Left ventricle myocardium inferior (tissue), 1 donor: ENCODE data around the gene ANKRD53. TPM values are rescaled to one million over a fixed set of nuclear protein-coding genes. Genes with fewer than 3 reads are reported as not detected.

Experiments
- DNase-seq: peaks from one replicate; pipeline ENCODE4 v3.0.0-alpha.2; 2020
- H3K27ac ChIP-seq: fragments of 200-600 bp; replicated peaks from 2 replicates; pipeline ENCODE4 v1.8.0; 2021
- H3K27me3 ChIP-seq: fragments of 200-600 bp; 2 replicates; pipeline ENCODE4 v1.8.0; 2021; ENCODE audit warnings: low read depth
- H3K36me3 ChIP-seq: fragments of 200-600 bp; 2 replicates; pipeline ENCODE4 v1.8.0; 2021
- H3K4me1 ChIP-seq: fragments of 200-600 bp; 2 replicates; pipeline ENCODE4 v1.8.0; 2021
- H3K4me3 ChIP-seq: fragments of 200-600 bp; 2 replicates; pipeline ENCODE4 v1.8.0; 2021; ENCODE audit warnings: mild to moderate bottlenecking, moderate library complexity
- H3K9me3 ChIP-seq: fragments of 200-600 bp; replicated peaks from 2 replicates; pipeline ENCODE4 v1.8.0; 2021
- intact Hi-C: fragments of 100-400 bp; cut with micrococcal nuclease; formaldehyde crosslinking; loops from one replicate; pipeline ENCODE4 v1.11.0; 2022
- total RNA-seq: library from RNA; stranded (reverse); fragmentation: NEBNext Ultra II Directional; extraction: Animal tissue kit (Norgen Biotek cat#: 25700); gene quantifications from one replicate; pipeline ENCODE4 v1.2.1, GENCODE V29; 2021
- TF ChIP-seq, protein P1 (sequence below): fragments of 200-600 bp; IDR thresholded peaks from 2 replicates; pipeline ENCODE4 v1.8.0; 2021; ENCODE audit warnings: antibody characterized with exemption, mild to moderate bottlenecking, borderline replicate concordance
- donor health status: DM: no; HTN: yes; CAD: no; lungs with severe emphysema.

Gene ANKRD53
- total RNA-seq, 1 donor from 2014 or later: 0.33 TPM

DNA sequence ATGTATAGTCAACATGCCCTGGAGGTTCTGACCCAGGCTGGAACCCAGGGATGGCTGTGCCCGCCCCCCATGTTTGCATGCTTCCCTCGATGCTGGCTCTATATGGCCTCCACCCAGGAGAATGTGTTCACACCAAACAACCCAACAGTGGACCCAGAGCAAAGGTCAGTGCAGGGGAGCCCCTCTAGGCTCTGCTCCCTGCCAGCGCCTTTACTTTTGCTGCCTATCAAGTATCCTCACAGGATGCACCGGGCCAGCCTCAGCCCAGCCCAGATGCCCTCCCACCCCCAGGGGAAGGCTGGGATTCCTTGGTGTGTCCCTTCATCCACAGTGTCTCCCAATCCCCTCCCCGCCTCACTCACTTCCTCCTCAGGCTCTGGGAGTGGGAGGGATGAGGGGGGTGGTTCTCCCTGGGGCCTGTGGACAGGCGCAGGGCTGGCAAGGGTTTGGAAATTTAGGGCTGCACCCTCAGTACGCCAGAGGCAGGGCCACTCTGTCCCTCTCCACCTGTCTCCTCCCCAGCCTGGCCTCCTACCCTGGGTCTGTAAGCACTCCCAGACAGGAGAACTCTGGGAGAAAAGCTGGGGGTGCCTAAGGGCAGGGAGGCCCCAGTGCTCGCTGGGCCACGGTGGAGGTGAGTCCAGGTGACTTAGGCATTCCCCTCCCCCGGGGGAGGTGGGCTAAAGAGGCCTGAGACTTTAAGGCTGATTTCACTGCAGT is 40.4 kb upstream of the ANKRD53 start:
- DNase-seq: no peak
- H3K27me3 ChIP-seq: peaks cover 52% of the 10 kb centered on the region
- H3K4me1 ChIP-seq: no peaks in the 10 kb centered on the region
- H3K27ac ChIP-seq: no peak overlapping the region
- no peaks in the 10 kb centered on the region for H3K36me3 ChIP-seq
- H3K9me3 ChIP-seq: no peaks in the 10 kb centered on the region
- no peak overlapping the region for H3K4me3 ChIP-seq
- TF ChIP-seq, protein P1, sequence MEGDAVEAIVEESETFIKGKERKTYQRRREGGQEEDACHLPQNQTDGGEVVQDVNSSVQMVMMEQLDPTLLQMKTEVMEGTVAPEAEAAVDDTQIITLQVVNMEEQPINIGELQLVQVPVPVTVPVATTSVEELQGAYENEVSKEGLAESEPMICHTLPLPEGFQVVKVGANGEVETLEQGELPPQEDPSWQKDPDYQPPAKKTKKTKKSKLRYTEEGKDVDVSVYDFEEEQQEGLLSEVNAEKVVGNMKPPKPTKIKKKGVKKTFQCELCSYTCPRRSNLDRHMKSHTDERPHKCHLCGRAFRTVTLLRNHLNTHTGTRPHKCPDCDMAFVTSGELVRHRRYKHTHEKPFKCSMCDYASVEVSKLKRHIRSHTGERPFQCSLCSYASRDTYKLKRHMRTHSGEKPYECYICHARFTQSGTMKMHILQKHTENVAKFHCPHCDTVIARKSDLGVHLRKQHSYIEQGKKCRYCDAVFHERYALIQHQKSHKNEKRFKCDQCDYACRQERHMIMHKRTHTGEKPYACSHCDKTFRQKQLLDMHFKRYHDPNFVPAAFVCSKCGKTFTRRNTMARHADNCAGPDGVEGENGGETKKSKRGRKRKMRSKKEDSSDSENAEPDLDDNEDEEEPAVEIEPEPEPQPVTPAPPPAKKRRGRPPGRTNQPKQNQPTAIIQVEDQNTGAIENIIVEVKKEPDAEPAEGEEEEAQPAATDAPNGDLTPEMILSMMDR: no peak
- intact Hi-C loops: no loop called here

- Histone ChIP-seq H3K4me1 (no peaks in the 10 kb centered on the region), H3K4me3 (no peak overlapping the region), H3K9me3 (no peaks in the 10 kb centered on the region), H3K36me3 (no peaks in the 10 kb centered on the region), H3K27ac (no peak overlapping the region), H3K27me3 (peaks cover 52% of the 10 kb centered on the region)
- TF ChIP-seq, protein P1: no peak
- DNase-seq: no peak
- intact Hi-C loops: no loop called here
Measured at GRCh38 chr2:70938586-70938950, 39.9 kb upstream of the ANKRD53 start.

DNA sequence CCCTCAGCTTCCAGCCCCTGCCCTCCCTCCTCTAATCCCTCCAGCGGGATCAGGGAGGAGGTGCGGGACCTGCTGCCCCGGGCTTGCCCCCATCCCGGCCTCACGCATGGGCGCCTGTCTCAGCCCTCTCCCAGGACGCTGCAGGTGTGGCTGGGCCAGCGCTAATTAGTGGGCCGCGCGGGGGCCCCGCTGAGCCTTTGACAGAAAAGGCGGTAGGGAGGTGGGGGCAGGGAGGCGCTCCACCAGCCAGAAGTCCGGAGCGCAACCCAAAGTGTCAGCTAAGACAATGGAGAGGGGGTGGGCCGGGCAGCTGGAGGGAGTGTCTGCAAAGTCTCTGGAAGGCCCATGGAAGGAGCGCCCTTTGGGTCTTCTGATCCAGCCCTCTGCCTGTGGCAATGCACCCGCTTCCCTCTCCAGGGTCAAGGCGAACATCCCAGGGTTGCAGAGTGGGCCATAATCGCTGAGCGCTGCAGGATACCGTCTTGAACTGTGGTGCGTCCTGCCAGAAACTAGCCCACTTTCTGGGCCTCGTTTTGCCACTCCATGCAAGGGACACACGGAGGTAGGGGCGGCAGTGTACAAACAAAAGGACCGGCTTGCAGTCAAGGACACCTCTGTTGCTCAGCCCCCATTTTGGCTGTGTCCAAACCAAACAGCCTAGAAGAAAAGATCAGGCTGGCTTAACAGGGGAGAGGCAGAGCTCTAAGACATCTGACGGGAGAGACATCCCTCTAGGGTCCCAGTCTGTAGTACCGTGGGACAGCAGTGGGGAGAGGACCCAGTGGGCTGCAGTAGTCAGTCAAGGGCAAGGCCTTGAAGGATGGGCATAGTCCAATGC is 39.2 kb upstream of the ANKRD53 start:
- H3K9me3 ChIP-seq: no peaks in the 10 kb centered on the region
- TF ChIP-seq, protein P1: no peak
- H3K36me3 ChIP-seq: no peaks in the 10 kb centered on the region
- intact Hi-C loops: no loop called here
- peaks cover 59% of the 10 kb centered on the region for H3K27me3 ChIP-seq
- no peak for DNase-seq
- no peaks in the 10 kb centered on the region for H3K4me1 ChIP-seq
- no peak overlapping the region for H3K4me3 ChIP-seq
- H3K27ac ChIP-seq: no peak overlapping the region

DNA sequence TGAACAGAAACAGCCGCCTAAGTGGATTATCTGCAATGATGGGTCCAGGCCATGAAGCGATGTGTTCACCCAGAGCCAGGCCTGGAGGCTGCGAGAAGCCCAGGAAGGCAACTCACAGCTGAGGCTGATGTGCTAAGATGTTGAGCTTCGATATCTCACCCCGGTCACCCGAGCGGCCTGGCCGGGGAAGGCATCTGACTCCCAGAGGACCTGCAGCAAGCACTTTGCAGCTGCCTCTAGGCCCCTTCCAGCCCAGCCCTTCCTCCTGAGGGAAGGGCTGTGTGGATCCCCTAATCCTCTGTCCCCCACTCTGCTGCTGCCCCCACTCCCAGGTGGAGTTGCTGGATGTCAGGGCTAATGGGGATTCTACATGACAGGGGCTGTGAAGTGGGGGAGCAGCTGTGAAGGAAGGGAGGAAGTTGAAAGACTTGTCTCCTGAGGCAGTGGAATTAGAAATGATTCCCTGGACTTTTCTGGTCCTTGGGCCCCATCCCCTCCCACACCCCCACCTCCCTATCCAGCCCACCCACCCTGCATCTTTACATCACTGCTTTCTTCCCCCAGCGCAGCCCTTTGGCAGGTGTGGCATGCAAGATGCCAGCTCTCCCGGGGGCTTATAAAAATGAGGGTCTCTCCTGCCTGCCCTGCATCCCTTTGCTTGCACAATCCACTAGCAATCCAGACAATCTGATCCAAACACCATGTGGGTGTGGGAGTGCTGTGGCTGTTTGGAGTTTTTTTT is 38.4 kb upstream of the ANKRD53 start:
- H3K9me3 ChIP-seq: no peaks in the 10 kb centered on the region
- H3K4me3 ChIP-seq: no peak overlapping the region
- H3K4me1 ChIP-seq: no peaks in the 10 kb centered on the region
- intact Hi-C loops: no loop called here
- H3K27ac ChIP-seq: no peak overlapping the region
- H3K36me3 ChIP-seq: no peaks in the 10 kb centered on the region
- TF ChIP-seq, protein P1: no peak
- peaks cover 65% of the 10 kb centered on the region for H3K27me3 ChIP-seq
- DNase-seq: no peak

- H3K9me3 ChIP-seq: no peaks in the 10 kb centered on the region
- no peak overlapping the region for H3K27ac ChIP-seq
- intact Hi-C loops: no loop called here
- H3K4me3 ChIP-seq: no peak overlapping the region
- peaks cover 65% of the 10 kb centered on the region for H3K27me3 ChIP-seq
- no peak for DNase-seq
- no peaks in the 10 kb centered on the region for H3K4me1 ChIP-seq
- no peaks in the 10 kb centered on the region for H3K36me3 ChIP-seq
- TF ChIP-seq, protein P1: no peak
Measured at GRCh38 chr2:70941186-70941585, 37.2 kb upstream of the ANKRD53 start.
